NCI-H1417 treated with DMSO at 0.1 percent for 48 hours (cell line): Measurements from ENCODE around the gene AMPD2.

Experiments used
- DNase-seq: peaks from one replicate; lab custom pipeline; 2025; lab: John Stamatoyannopoulos, UW

AMPD2 gene

GRCh38 chr1:109619576-109620400 lies at the start of gene AMPD2, which contains the start of gene GNAT2:
Gene AMPD2 (plus strand): TSS chr1:109619837. CDS start chr1:109621176, 1,339 bp downstream.
Gene GNAT2 (minus strand): TSS chr1:109619616. CDS start chr1:109612870, 6,746 bp downstream.
- no peak for DNase-seq

- no peak for DNase-seq
These were observed 49.2 kb upstream of the AMPD2 start for GRCh38 chr1:109570414-109570813.

- DNase-seq, result no peak
These were observed 45.9 kb upstream of the AMPD2 start for GRCh38 chr1:109573785-109574184.

DNA sequence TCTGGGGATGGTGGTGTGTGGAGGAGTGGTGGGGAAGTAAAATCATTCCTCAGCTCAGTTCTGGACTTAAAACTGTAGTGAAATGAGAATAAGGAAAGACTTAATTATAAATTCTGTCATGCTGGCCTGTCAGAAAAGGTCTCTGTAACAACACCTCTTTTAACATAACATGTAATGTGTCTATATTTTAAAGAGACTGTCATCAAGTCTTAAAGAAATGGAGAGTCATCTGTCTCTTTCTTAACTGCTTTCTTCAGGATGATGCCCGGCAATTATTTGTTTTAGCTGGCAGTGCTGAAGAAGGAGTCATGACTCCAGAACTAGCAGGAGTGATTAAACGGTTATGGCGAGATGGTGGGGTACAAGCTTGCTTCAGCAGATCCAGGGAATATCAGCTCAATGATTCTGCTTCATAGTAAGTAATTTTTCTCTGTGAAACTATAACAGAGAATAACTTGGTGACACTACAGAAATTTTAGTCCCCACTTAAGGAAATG lies 40.6 kb upstream of the AMPD2 start:
- DNase-seq, result no peak

- DNase-seq, result no peak
These were observed 40.1 kb upstream of the AMPD2 start for GRCh38 chr1:109579491-109579890.

DNA sequence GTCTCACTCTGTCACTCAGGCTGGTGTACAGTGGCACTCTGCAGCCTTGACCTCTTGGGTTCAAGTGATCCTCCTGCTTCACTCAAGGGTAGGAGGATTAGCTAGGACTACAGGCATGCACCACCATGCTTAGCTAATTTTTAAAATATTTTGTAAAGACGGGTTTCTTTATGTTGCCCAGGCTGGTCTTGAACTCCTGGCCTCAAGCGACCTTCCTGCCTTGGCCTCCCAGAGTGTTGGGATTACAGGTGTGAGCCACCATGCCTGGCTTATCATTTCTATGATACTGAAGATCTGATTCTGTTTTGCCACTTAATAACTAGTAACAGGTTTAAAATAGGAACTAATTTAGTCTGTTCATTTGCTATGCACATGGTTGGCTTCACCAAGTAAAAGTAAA lies 37.6 kb upstream of the AMPD2 start:
- no peak for DNase-seq

- no peak for DNase-seq
These were observed 34.9 kb upstream of the AMPD2 start for GRCh38 chr1:109584766-109585165.

DNA sequence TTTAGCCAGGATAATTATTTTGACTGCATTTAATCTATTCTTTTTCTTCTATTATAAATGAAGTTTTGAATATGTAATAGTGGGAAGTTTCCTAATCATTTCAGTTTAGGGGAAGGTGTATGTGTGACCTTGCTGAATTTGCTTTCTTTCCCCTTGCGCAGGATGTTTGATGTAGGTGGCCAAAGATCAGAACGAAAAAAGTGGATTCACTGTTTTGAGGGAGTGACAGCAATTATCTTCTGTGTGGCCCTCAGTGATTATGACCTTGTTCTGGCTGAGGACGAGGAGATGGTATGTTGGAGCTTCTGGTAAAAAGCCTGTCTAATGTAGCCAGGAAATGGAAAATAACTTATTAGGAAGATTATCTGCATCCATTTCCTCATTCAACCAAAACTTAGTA lies 33.6 kb upstream of the AMPD2 start:
- DNase-seq, result no peak

GRCh38 chr1:109589177-109589576 lies 30.5 kb upstream of the AMPD2 start:
- no peak for DNase-seq

GRCh38 chr1:109589679-109590078 lies 30.0 kb upstream of the AMPD2 start:
- DNase-seq, result no peak

- DNase-seq, result no peak
These were observed 26.7 kb upstream of the AMPD2 start for GRCh38 chr1:109592916-109593315.

- no peak for DNase-seq
These were observed 24.1 kb upstream of the AMPD2 start for GRCh38 chr1:109595531-109595930.

GRCh38 chr1:109598156-109598555 lies 21.5 kb upstream of the AMPD2 start:
- DNase-seq, result no peak

DNA sequence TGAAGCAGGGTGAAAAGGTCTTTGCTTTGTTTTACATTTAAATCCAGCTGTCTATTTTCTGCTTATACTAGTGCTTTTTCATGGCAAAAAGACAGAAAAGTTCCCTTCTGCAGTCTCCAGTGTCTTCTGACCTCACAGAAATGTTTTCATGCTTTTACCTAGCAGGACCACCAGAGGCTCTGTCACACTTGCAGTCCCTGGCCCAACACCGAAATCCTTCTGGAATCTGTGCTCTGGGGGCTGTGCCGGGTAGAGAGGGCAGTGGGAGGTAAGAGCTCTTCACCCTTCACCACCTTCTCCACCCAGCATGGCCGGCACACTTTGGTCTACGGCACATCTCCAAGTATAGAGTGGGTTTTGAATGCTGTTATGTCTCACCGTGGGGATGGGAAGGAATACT lies 21.0 kb upstream of the AMPD2 start:
- DNase-seq, result no peak

DNA sequence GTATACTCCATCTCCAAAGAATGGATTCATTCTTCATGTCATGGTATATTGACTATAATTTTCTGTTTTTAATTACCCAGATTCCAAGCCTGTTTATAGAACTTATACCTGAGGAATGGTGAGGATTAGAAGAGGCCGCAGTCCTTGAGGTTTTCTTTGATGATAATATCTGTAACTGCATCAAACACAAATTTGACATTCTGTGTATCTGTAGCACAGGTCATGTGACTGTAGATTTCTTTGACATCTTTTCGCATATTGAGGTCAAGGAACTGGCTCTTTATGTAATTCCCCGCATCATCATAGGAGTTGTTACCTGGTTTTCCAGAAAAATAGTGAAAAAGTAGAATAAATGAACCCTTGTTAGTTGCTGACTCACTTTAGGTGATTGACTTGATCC lies 16.4 kb upstream of the AMPD2 start:
- DNase-seq, result no peak

DNA sequence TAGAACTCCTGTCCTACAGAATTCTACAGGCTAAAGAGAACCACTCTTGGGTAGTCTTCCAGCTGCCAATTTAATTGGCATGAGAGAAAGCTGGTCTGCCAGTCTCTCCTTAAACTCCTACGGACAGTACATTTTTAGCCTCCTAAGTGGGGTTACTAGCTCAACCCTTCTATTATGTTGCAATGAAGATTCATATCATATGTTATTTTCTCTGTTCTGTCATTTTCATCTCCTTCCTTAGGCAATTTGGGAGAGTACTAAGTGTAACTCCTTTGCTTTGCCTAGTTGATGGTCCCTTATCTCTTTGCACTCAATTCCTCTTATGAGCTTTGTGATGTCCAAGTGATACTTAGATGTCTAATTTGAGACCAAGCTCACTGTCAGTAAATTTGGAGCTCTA lies 14.3 kb upstream of the AMPD2 start:
- no peak for DNase-seq

GRCh38 chr1:109609881-109610280 lies 9.8 kb upstream of the AMPD2 start:
- DNase-seq, result no peak

- no peak for DNase-seq
These were observed 8.9 kb upstream of the AMPD2 start for GRCh38 chr1:109610609-109611307.

- no peak for DNase-seq
These were observed 8.2 kb upstream of the AMPD2 start for GRCh38 chr1:109611308-109611990.

GRCh38 chr1:109613361-109614147 lies 6.1 kb upstream of the AMPD2 start:
- no peak for DNase-seq

DNA sequence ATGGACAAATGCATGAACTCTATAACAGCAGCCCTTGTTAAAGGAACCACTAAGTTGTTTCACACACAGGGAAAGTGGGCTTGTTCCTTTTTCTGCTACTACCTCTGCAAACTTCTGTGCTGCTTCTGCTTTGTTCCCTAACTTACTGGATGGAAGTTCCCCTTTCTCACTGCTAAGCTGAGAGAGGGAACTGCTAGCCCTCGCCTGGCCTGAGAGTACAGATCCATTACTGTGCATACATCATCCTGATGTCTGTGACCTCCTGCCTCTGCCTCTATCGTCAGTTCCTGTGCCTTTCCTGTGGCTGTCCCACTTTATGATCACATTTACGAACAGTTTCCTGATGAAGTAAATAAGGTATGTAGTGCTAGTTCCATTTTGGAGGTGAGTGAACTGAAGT lies 3.8 kb upstream of the AMPD2 start:
- no peak for DNase-seq

GRCh38 chr1:109616391-109616790 lies 3.2 kb upstream of the AMPD2 start:
- no peak for DNase-seq
